Ascending aorta (tissue), 2 donors: ENCODE data around the gene PARD3B. TPM values are rescaled to one million over a fixed set of nuclear protein-coding genes. Genes with fewer than 3 reads are reported as not detected.

Source experiments
- DNase-seq, 2 donors: peaks; one replicate each; pipeline ENCODE4 v3.0.0-alpha.2; 2019; ENCODE audit warnings: low spot score in 2 of 2
- H3K27ac ChIP-seq, 2 donors: fragments of 200-600 bp; sonication (generic); one replicate each; pipeline ENCODE4 v1.5.1; 2016 to 2017; ENCODE audit warnings: mild to moderate bottlenecking in 1 of 2
- H3K27me3 ChIP-seq: fragments of 200-600 bp; sonication (generic); one replicate; pipeline ENCODE4 v1.5.1; 2017
- H3K36me3 ChIP-seq, 2 donors: fragments of 200-600 bp; sonication (generic); one replicate each; pipeline ENCODE4 v1.5.1; 2016
- H3K4me1 ChIP-seq, 2 donors: fragments of 200-600 bp; sonication (generic); one replicate each; pipeline ENCODE4 v1.5.1; 2016 to 2017; ENCODE audit warnings: mild to moderate bottlenecking in 1 of 2
- H3K4me3 ChIP-seq, 2 donors: fragments of 200-600 bp; sonication (generic); one replicate each; pipeline ENCODE4 v1.5.1; 2016 to 2017; ENCODE audit warnings: mild to moderate bottlenecking in 1 of 2
- H3K9me3 ChIP-seq, 2 donors: fragments of 200-600 bp; sonication (generic); one replicate each; pipeline ENCODE4 v1.5.1; 2016
- CTCF ChIP-seq, 3 experiments: fragments of 200-600 bp in 2 of 3; fragments of 450-650 bp in 1 of 3; sonication (generic) in 2 of 3; IDR thresholded peaks; one replicate each; pipeline ENCODE4 v1.5.1; 2016 to 2019; ENCODE audit warnings: antibody characterized with exemption in 3 of 3, mild to moderate bottlenecking in 1 of 3, moderate library complexity in 1 of 3
- intact Hi-C: fragments of 100-400 bp; cut with DNase I; formaldehyde crosslinking; loops from one replicate; pipeline ENCODE4 v1.15.1; 2023
- total RNA-seq: library from RNA; depleted of rRNA; stranded (reverse); fragments of >200 nt; gene quantifications from one replicate; pipeline ENCODE4 v1.1.0, GENCODE V29; 2016

The PARD3B gene
- total RNA-seq, 1 donor from 2014 or later = 9.5 TPM

- H3K4me3 ChIP-seq = no peak overlapping the region
- H3K4me1 ChIP-seq = peaks cover 0 to 20% of the 10 kb centered on the region in 2 donors
- H3K36me3 ChIP-seq = no peaks in the 10 kb centered on the region
- no peaks in the 10 kb centered on the region for H3K27me3 ChIP-seq
- no peaks in the 10 kb centered on the region for H3K9me3 ChIP-seq
- H3K27ac ChIP-seq = no peak overlapping the region
- DNase-seq = no peak
- intact Hi-C loops = no loop called here
- TF ChIP-seq CTCF (IDR thresholded peaks at IDR 0.05) = no peak
Measured at GRCh38 chr2:205655779-205656456, 1110.6 kb downstream of the PARD3B start.

- no peak for DNase-seq
- Histone ChIP-seq H3K4me3 (no peak overlapping the region), H3K4me1 (peaks cover 0 to 20% of the 10 kb centered on the region in 2 donors), H3K36me3 (no peaks in the 10 kb centered on the region), H3K9me3 (no peaks in the 10 kb centered on the region), H3K27me3 (no peaks in the 10 kb centered on the region), H3K27ac (no peak overlapping the region)
- no peak for TF ChIP-seq CTCF (IDR thresholded peaks at IDR 0.05)
- intact Hi-C loops = no loop called here
Measured at GRCh38 chr2:205656461-205656860, 1111.2 kb downstream of the PARD3B start.

GRCh38 chr2:205656941-205657340, 1111.7 kb downstream of the PARD3B start:
- no peaks in the 10 kb centered on the region for H3K36me3 ChIP-seq
- no peaks in the 10 kb centered on the region for H3K27me3 ChIP-seq
- intact Hi-C loops = no loop called here
- peaks cover 0 to 20% of the 10 kb centered on the region in 2 donors for H3K4me1 ChIP-seq
- no peaks in the 10 kb centered on the region for H3K9me3 ChIP-seq
- TF ChIP-seq CTCF (IDR thresholded peaks at IDR 0.05) = no peak
- peak overlapping the region in 1 of 2 donors; percentile 8 for H3K27ac ChIP-seq
- DNase-seq = no peak
- no peak overlapping the region for H3K4me3 ChIP-seq

GRCh38 chr2:205657579-205657978, 1112.3 kb downstream of the PARD3B start:
- Histone ChIP-seq H3K36me3 (no peaks in the 10 kb centered on the region), H3K9me3 (no peaks in the 10 kb centered on the region), H3K27ac (peak overlapping the region in 1 of 2 donors; percentile 8), H3K4me3 (no peak overlapping the region), H3K4me1 (peaks cover 0 to 20% of the 10 kb centered on the region in 2 donors), H3K27me3 (no peaks in the 10 kb centered on the region)
- intact Hi-C loops = no loop called here
- DNase-seq = no peak
- TF ChIP-seq CTCF (IDR thresholded peaks at IDR 0.05) = no peak

- Histone ChIP-seq H3K36me3 (no peaks in the 10 kb centered on the region), H3K27ac (peak overlapping the region in 1 of 2 donors; percentile 5), H3K27me3 (no peaks in the 10 kb centered on the region), H3K9me3 (no peaks in the 10 kb centered on the region), H3K4me1 (peaks cover 0 to 20% of the 10 kb centered on the region in 2 donors), H3K4me3 (no peak overlapping the region)
- intact Hi-C loops = no loop called here
- TF ChIP-seq CTCF (IDR thresholded peaks at IDR 0.05) = no peak
- no peak for DNase-seq
Measured at GRCh38 chr2:205658068-205658467, 1112.8 kb downstream of the PARD3B start.
